ENCODE results near the gene SLC9A9.
"Not testable (repeated sequence)": the region's sequence is repeated elsewhere in the genome, so short reads cannot be mapped to it uniquely, and the experiment has no call there.

Gene SLC9A9

DNA sequence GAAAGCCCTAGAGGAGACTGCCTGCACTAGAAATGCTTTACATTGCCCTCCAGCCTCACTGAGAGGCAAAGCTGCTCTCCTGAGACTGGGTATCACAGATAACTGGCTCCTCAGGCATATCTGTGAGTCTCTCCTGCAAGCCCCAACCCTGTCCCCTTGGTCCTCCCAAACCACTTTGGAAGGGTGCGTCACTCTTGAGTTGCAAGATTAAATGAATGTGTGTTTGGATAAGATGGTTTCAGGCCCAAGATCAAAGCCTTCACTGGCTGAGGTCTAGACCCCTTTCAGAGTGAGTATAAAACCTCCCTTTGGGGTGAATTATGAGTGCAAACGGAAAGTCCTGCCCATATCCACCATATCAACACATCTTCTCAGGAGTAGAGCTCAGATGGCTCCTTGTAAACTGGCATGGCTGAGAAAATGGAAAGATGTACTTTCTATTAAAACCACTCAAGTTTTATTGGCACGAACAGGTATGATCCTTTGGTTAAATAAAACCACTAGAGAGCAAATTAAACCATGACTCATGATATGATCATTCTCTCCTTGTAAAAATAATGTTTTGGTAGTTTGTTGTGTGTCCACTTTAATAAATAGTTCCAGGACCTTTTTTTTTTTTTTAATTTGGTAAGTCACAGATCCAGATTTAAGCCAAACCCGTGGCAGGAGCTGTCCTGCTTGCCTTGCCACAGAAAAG, 564.7 kb downstream of the SLC9A9 start:
- DNase-seq (ENCODE audit: low spot score): no peak

DNA sequence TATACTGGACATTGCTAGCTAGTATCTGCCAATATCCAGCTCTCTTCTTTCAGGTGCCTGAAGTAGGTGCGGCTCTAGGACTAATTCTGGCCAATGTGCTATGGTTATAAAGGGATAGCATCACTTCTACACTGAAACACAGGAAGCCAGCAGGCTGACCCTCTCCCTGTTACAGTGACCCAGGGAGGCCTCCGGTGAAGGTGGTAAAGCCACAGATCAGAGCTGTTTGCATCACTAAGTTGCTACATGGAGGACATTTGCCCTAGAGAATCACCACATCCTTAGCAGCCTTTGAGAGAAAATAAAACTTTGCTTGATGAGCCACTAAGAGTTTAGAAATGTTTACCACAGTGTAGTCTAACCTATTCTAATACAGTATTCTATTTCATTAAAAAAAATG, 567.3 kb downstream of the SLC9A9 start:
- no peak for DNase-seq (ENCODE audit: low spot score)

DNA sequence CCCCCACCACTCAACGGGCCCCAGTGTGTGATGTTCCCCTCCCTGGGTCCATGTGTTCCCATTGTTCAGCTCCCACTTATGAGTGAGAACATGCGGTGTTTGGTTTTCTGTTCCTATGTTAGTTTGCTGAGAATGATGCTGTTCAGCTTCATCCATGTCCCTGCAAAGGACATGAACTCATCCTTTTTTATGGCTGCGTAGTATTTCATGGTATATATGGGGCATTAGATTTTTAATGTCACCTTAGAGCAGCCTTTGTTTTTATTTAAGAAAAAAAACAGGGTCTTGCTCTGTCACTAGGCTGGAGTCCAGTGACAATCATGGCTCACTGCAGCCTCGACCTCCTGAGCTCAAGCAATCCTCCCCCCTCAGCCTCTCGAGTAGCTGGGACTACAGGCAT, 568.7 kb downstream of the SLC9A9 start:
- not testable (repeated sequence) for DNase-seq (ENCODE audit: low spot score)

DNA sequence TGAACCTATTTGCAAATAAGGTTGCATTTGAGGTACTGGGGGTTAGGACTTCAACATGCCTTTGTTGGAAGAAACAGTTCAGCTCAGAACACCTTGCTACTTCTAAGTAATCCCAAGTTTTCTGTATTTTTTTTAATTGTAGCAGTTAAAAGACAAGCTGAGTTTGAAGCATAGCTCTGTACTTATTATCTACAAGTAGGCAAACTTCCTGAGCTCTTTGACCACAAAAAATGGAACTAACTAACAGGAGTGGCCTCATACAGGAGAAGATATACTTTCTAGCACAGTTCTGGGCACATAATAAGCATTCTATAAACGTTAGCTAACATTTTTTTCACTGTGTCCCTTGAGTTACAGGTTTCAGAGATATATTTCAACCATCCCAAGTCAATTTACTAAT, 569.5 kb downstream of the SLC9A9 start:
- DNase-seq (ENCODE audit: low spot score): no peak

- no peak for DNase-seq (ENCODE audit: low spot score)
These were observed 570.7 kb downstream of the SLC9A9 start for GRCh38 chr3:143277531-143277930.

GRCh38 chr3:143276592-143276991, 571.7 kb downstream of the SLC9A9 start:
- DNase-seq (ENCODE audit: low spot score): no peak

DNA sequence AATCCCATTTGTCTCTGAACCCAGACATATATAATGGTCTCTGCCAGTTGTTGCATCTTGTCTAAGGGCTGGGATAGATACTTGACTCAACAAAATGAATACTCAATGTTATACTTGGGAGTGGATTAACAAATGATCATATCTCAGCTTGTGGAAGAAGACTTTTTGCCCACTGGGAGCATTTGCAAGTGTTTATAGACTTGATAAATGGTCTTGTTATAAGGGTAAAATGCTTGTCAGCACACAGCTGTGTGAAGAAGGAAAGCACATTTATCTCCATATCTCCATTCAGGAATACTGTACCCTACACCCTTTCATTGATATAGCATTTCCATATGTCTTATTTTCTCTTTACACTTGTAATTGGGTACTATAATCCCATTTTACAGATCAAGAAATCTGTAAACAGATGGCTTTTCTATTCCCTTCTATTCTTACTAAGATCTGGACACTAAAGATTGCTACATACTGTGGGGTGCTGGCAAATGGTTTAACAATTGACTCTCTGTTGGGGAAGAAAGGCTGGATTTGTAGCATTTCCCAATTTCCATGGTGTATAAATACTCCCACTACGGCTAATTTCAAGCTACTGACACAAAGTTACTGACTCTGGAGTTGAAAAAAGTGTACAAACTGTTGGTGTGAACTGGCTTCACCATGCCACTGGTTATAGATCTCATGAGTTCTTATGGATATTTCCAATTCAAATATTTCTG, 574.1 kb downstream of the SLC9A9 start:
- no peak for DNase-seq (ENCODE audit: low spot score)

GRCh38 chr3:143271136-143271535, 577.1 kb downstream of the SLC9A9 start:
- DNase-seq (ENCODE audit: low spot score): no peak

DNA sequence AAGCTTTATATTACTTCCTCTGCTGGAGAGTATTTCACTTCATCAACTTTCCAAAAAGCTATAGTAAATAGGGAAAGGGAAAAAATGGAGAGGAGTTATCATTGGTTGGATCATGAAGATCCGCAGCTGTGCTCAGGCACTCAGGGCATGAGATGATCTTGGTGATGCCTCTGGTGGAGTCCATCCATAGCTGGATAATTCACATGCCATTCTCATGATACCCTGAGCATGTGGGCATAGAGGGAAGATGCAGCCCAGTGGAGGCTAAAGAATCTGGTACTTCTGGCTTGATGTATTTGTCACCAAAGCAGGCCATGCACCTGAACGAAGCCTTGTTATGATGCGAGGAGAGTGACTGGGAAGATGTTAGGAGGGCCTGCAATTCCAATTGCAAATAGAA, 578.5 kb downstream of the SLC9A9 start:
- DNase-seq (ENCODE audit: low spot score): no peak

- no peak for DNase-seq (ENCODE audit: low spot score)
These were observed 580.3 kb downstream of the SLC9A9 start for GRCh38 chr3:143267989-143268388.

DNA sequence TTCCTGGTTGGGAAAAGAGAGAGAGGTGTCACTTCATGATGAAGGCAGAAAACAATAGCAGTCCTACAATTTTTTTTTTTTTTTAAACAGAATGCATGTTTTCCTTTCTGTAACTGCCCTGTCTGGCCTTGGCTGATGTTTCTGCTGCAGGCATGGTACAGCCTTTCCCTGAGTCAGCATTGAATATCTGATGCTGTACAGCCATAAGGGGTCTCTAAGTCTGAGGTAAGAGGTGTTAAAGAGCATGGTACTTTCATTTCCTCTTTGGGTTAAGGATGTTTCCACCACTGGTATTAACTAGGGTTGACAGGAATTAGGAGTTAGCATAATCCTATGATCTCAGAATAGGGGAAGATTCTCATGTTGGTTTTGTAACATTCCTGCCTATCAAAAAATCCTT, 581.3 kb downstream of the SLC9A9 start:
- peak; percentile 20 for DNase-seq (ENCODE audit: low spot score)

DNA sequence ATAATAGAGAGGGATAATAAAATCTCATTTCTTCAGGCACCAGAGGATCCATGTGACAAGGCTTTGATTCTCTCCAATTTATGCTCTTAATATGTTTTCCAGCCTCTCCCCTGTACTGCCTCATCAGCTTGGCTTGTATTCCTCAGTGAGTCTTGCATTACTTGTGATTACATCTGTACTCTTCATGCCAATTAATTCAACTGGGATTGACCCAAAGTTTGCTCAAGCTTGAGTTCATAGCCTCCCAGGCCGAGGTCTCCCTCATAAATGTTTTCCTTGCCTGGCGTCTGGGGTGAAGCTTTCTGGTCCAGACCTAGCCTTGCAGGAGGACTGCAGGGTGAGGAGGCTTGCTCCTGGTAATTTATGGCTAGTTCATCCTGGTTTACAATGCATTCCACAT, 581.8 kb downstream of the SLC9A9 start:
- no peak for DNase-seq (ENCODE audit: low spot score)

DNA sequence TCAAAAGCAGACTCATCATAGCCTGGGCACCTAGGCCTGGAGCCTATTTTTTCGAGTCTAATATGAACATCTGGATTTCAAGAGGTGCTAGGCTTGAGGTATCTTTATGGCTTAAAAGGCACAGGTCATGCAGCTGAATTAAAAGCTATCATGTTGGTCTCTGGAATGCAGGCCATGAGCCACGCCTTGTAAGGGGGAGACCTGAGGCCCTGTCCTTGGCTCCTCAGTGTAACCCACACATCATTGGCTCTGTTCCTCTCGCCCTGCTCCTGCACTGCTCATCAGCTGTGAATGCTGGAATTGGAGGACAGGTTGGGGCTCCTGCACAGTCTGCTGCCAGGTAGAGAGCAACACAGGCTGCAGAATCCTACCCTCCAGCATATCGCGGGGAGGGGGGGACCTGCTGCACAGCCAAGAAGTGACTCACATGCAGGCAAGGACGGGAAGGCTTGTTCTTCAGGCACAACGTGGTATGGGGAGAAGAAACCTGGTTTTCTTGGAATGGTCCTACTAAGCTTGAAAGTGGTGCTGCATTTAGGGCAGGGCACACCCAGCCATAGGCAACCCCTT, 582.7 kb downstream of the SLC9A9 start:
- no peak for DNase-seq (ENCODE audit: low spot score)

GRCh38 chr3:143263852-143264513, 584.3 kb downstream of the SLC9A9 start:
- DNase-seq (ENCODE audit: low spot score): no peak

- DNase-seq (ENCODE audit: low spot score): no peak
These were observed 586.4 kb downstream of the SLC9A9 start for GRCh38 chr3:143261848-143262247.

- no peak for DNase-seq (ENCODE audit: low spot score)
These were observed 589.6 kb downstream of the SLC9A9 start for GRCh38 chr3:143258692-143259091.

DNA sequence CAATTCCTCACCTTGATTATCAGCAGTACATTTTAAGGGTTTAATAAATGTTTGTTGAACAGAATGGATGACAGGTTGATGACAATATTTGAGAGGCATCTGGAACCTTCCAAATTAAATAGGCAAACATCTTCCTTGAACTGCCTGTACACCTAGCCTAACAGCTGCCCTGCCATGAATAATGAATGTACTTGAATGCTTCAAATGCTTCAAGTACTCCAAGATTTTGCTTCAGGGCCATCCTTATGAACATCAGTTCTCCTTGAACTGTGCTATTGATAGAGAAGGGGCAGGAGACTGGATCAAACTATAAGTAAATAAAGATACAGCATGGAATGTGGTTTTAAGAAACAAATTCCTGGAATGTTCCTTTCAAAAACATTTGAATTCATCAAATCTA, 591.9 kb downstream of the SLC9A9 start:
- DNase-seq (ENCODE audit: low spot score): no peak

- no peak for DNase-seq (ENCODE audit: low spot score)
These were observed 592.5 kb downstream of the SLC9A9 start for GRCh38 chr3:143255739-143256138.

DNA sequence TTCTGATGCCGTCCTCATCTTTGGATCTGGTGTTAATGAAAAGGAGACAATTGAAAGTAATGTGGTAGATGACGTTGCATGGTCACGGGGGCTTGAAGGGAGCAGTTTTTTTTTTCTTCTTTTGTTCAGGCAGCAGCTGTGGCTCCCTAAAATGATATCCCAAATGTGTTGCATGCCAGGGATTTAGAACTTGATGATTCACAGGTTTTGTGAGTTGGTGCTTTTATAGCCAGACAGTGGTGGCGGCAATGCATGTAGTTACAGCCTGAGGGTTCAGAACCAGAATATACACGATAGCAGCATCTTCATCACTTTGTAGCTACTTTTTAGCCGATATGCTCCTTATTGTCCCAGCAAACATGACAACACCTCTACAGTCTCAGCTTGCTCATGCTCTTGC, 595.3 kb downstream of the SLC9A9 start:
- no peak for DNase-seq (ENCODE audit: low spot score)

GRCh38 chr3:143249014-143249413, 599.3 kb downstream of the SLC9A9 start:
- DNase-seq (ENCODE audit: low spot score): no peak

- no peak for DNase-seq (ENCODE audit: low spot score)
These were observed 601.2 kb downstream of the SLC9A9 start for GRCh38 chr3:143247073-143247472.

DNA sequence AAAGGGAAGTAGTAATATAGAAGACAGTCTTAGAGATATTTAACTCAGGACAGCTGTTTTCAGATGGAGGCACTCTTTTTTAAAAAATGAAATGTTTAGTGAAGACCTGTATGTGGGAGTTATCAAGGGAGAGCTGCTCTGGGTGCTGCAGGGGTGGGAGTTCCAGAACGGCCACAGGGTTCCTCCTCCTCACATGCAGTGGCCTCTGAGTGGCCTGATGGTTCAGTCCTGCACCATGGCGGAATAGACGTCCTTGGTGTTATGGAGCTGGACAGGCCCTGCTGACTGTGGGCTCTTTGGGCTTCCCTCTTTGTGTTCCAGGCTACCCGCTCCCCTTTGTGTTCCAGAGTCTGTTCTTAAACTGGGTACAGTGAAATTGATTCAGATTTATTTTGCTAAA, 602.6 kb downstream of the SLC9A9 start:
- no peak for DNase-seq (ENCODE audit: low spot score)

- DNase-seq (ENCODE audit: low spot score): no peak
These were observed 603.7 kb downstream of the SLC9A9 start for GRCh38 chr3:143244516-143245063.
